ENCODE results near the gene IQGAP3.

DNA sequence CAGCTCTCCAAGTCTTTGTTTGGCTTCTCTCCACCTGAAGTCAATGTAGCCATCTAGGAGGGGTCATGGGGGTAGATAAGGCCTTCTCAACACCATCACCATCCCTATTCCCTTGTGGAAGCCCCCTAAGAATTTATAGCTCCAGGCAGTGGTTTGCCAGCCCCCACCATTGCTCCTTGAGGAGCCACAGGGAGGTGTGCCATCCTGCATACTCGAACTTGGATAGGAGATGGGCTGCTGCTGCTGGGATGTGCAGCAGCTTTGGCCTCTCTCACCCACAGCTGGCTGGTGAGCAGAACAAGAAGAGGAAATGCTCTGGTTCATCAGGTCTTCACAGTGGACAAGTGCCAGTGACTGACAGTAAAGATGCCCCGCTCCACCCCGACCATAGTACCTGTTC lies 24.1 kb upstream of the IQGAP3 start:
- TF ChIP-seq CEBPB (IDR thresholded peaks at IDR 0.05): no peak
- no peak for TF ChIP-seq POLR2A (IDR thresholded peaks at IDR 0.05; ENCODE audit: low read length)
- TF ChIP-seq, protein P1, sequence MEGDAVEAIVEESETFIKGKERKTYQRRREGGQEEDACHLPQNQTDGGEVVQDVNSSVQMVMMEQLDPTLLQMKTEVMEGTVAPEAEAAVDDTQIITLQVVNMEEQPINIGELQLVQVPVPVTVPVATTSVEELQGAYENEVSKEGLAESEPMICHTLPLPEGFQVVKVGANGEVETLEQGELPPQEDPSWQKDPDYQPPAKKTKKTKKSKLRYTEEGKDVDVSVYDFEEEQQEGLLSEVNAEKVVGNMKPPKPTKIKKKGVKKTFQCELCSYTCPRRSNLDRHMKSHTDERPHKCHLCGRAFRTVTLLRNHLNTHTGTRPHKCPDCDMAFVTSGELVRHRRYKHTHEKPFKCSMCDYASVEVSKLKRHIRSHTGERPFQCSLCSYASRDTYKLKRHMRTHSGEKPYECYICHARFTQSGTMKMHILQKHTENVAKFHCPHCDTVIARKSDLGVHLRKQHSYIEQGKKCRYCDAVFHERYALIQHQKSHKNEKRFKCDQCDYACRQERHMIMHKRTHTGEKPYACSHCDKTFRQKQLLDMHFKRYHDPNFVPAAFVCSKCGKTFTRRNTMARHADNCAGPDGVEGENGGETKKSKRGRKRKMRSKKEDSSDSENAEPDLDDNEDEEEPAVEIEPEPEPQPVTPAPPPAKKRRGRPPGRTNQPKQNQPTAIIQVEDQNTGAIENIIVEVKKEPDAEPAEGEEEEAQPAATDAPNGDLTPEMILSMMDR (IDR thresholded peaks at IDR 0.05): no peak
- no peak for TF ChIP-seq CHD4 (IDR thresholded peaks at IDR 0.05; ENCODE audit: borderline replicate concordance)
- no peak for TF ChIP-seq ZFP36 (IDR thresholded peaks at IDR 0.05; ENCODE audit: borderline replicate concordance, partially characterized antibody)
- no peak for TF ChIP-seq RAD21 (conservative IDR thresholded peaks at IDR 0.05 in 1 of 2, IDR thresholded peaks at IDR 0.05 in 1 of 2)
- TF ChIP-seq BHLHE40 (IDR thresholded peaks at IDR 0.05; ENCODE audit: low read depth, low read length): no peak
- TF ChIP-seq JUN (IDR thresholded peaks at IDR 0.05): 0 out of 5 replicates have a peak, but pooled peaks of 1 of the 2 experiments have one; percentile 15
- TF ChIP-seq, protein P2, sequence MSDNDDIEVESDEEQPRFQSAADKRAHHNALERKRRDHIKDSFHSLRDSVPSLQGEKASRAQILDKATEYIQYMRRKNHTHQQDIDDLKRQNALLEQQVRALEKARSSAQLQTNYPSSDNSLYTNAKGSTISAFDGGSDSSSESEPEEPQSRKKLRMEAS (IDR thresholded peaks at IDR 0.05): no peak
- no peak for TF ChIP-seq HOXA7 (CRISPR knock-in tag; IDR thresholded peaks at IDR 0.05)
- no peak for TF ChIP-seq SMC3 (IDR thresholded peaks at IDR 0.05)
- no peak for TF ChIP-seq RCOR1 (IDR thresholded peaks at IDR 0.05; ENCODE audit: low read depth, low read length)
- no peak for TF ChIP-seq EP300 (IDR thresholded peaks at IDR 0.05)
